ENCODE results near the gene UBD.

Gene UBD

GRCh38 chr6:29510202-29510601 is 49.3 kb downstream of the UBD start:
- Histone ChIP-seq H3K79me2 (ENCODE audit: insufficient read depth, low read length) (no peaks in the 10 kb centered on the region), H3K9me2 (ENCODE audit: low read depth, low read length) (no peaks in the 10 kb centered on the region), H3K36me3 (ENCODE audit: insufficient read depth, low read length) (no peaks in the 10 kb centered on the region), H3K4me1 (ENCODE audit: insufficient read depth, low read length, severe bottlenecking) (no peaks in the 10 kb centered on the region), H3K9ac (ENCODE audit: low read length) (no peak overlapping the region), H3F3A (ENCODE audit: insufficient read depth, low read length) (no peaks in the 10 kb centered on the region), H3K27me3 (ENCODE audit: insufficient read depth, low read length) (no peaks in the 10 kb centered on the region), H3K4me2 (ENCODE audit: low read length) (no peak overlapping the region), H3K9me3 (ENCODE audit: low read length) (no peaks in the 10 kb centered on the region), H2AFZ (ENCODE audit: low read length) (no peak overlapping the region), H3K4me3 (ENCODE audit: low read depth, low read length, poor library complexity, severe bottlenecking) (no peak overlapping the region), H4K20me1 (ENCODE audit: insufficient read depth, low read length) (no peaks in the 10 kb centered on the region), H3K27ac (ENCODE audit: low read depth, low read length, poor library complexity, severe bottlenecking) (no peak overlapping the region)
- TF ChIP-seq EZH2 (IDR thresholded peaks at IDR 0.05; ENCODE audit: borderline replicate concordance, low read length): no peak
- TF ChIP-seq CTCF (IDR thresholded peaks at IDR 0.05; ENCODE audit: low read length): peak; percentile 24; the same call in 1 of the 2 replicates

GRCh38 chr6:29509711-29510110 is 49.8 kb downstream of the UBD start:
- TF ChIP-seq CTCF (IDR thresholded peaks at IDR 0.05; ENCODE audit: low read length) (no peak), EZH2 (IDR thresholded peaks at IDR 0.05; ENCODE audit: borderline replicate concordance, low read length) (no peak)
- Histone ChIP-seq H3K9ac (ENCODE audit: low read length) (no peak overlapping the region), H3K4me2 (ENCODE audit: low read length) (no peak overlapping the region), H3K27me3 (ENCODE audit: insufficient read depth, low read length) (no peaks in the 10 kb centered on the region), H3K4me1 (ENCODE audit: insufficient read depth, low read length, severe bottlenecking) (no peaks in the 10 kb centered on the region), H2AFZ (ENCODE audit: low read length) (no peak overlapping the region), H3K79me2 (ENCODE audit: insufficient read depth, low read length) (no peaks in the 10 kb centered on the region), H3F3A (ENCODE audit: insufficient read depth, low read length) (no peaks in the 10 kb centered on the region), H4K20me1 (ENCODE audit: insufficient read depth, low read length) (no peaks in the 10 kb centered on the region), H3K27ac (ENCODE audit: low read depth, low read length, poor library complexity, severe bottlenecking) (no peak overlapping the region), H3K36me3 (ENCODE audit: insufficient read depth, low read length) (no peaks in the 10 kb centered on the region), H3K9me2 (ENCODE audit: low read depth, low read length) (no peaks in the 10 kb centered on the region), H3K4me3 (ENCODE audit: low read depth, low read length, poor library complexity, severe bottlenecking) (no peak overlapping the region), H3K9me3 (ENCODE audit: low read length) (no peaks in the 10 kb centered on the region)

- H2AFZ ChIP-seq (ENCODE audit: low read length): no peak overlapping the region
- no peaks in the 10 kb centered on the region for H3K9me3 ChIP-seq (ENCODE audit: low read length)
- no peaks in the 10 kb centered on the region for H3K36me3 ChIP-seq (ENCODE audit: insufficient read depth, low read length)
- H3K27me3 ChIP-seq (ENCODE audit: insufficient read depth, low read length): no peaks in the 10 kb centered on the region
- H3K4me2 ChIP-seq (ENCODE audit: low read length): no peak overlapping the region
- H3K4me1 ChIP-seq (ENCODE audit: insufficient read depth, low read length, severe bottlenecking): no peaks in the 10 kb centered on the region
- H3K9ac ChIP-seq (ENCODE audit: low read length): no peak overlapping the region
- no peaks in the 10 kb centered on the region for H4K20me1 ChIP-seq (ENCODE audit: insufficient read depth, low read length)
- TF ChIP-seq EZH2 (IDR thresholded peaks at IDR 0.05; ENCODE audit: borderline replicate concordance, low read length) (no peak), CTCF (IDR thresholded peaks at IDR 0.05; ENCODE audit: low read length) (no peak)
- H3K79me2 ChIP-seq (ENCODE audit: insufficient read depth, low read length): no peaks in the 10 kb centered on the region
- H3K27ac ChIP-seq (ENCODE audit: low read depth, low read length, poor library complexity, severe bottlenecking): no peak overlapping the region
- H3K4me3 ChIP-seq (ENCODE audit: low read depth, low read length, poor library complexity, severe bottlenecking): no peak overlapping the region
- H3F3A ChIP-seq (ENCODE audit: insufficient read depth, low read length): no peaks in the 10 kb centered on the region
- no peaks in the 10 kb centered on the region for H3K9me2 ChIP-seq (ENCODE audit: low read depth, low read length)
Observed at GRCh38 chr6:29509239-29509638, 50.3 kb downstream of the UBD start.

Data from OCI-LY1 (cell line).